Measurements from ENCODE around the gene SCAF4.

GRCh38 chr21:31720739-31721138 is 11.2 kb downstream of the SCAF4 start:
- TF ChIP-seq CTCF (conservative IDR thresholded peaks at IDR 0.05; ENCODE audit: low read length): no peak
- TF ChIP-seq EZH2phosphoT487 (IDR thresholded peaks at IDR 0.05; ENCODE audit: borderline replicate concordance): no peak

Measured in Loucy (cell line).